SK-N-SH (cell line): ENCODE results near the gene PLCB1. TPM values are rescaled to one million over a fixed set of nuclear protein-coding genes. Genes with fewer than 3 reads are reported as not detected.

Experiments
- CTCF ChIA-PET: fragments of 300-600, 350-600 bp; formaldehyde crosslinking; extraction: SDS; loops from one replicate; lab custom pipeline; 2021; lab: Yijun Ruan, JAX
- POLR2A ChIA-PET: fragments of 350-600 bp; sonication (Branson Sonifier 250); formaldehyde crosslinking; extraction: SDS; loops from one replicate; lab custom pipeline; 2020; ENCODE audit warnings: antibody characterized with exemption, inconsistent platforms; lab: Yijun Ruan, JAX
- DNase-seq: peaks from one replicate; pipeline ENCODE4 v3.0.0; 2012
- H2AFZ ChIP-seq: fragments of 200-600 bp; sonication (generic); 2 replicates; pipeline ENCODE4 v1.8.1; 2016; ENCODE audit warnings: antibody characterized with exemption, mild to moderate bottlenecking, low read depth
- H3F3A ChIP-seq: fragments of 200-600 bp; sonication (generic); replicated peaks from 2 replicates; pipeline ENCODE3; 2016; ENCODE audit warnings: antibody characterized with exemption, mild to moderate bottlenecking; ENCODE audit not compliant: insufficient read depth
- H3K27ac ChIP-seq, 2 experiments: fragments of 200-500 bp in 1 of 2; fragments of 200-600 bp in 1 of 2; sonication (Bioruptor generic) in 1 of 2; sonication (generic), shearing (Covaris generic) in 1 of 2; 2 replicates each; pipeline versions ENCODE4 v1.5.1 to v1.6.1; 2014 to 2016; ENCODE audit warnings: low read depth in 2 of 2, inconsistent platforms in 1 of 2, low read length in 1 of 2, mild to moderate bottlenecking in 1 of 2, mixed read lengths in 1 of 2
- H3K27me3 ChIP-seq: fragments of 200-600 bp; sonication (generic), shearing (Covaris generic); 2 replicates; pipeline ENCODE4 v1.6.1; 2016; ENCODE audit warnings: mixed run types; ENCODE audit not compliant: insufficient read depth
- H3K36me3 ChIP-seq, 2 experiments: fragments of 200-500 bp in 1 of 2; fragments of 200-600 bp in 1 of 2; sonication (Bioruptor generic) in 1 of 2; sonication (generic) in 1 of 2; replicated peaks in 1 of 2; 2 replicates each; pipeline versions ENCODE3 to v1.5.1; 2014 to 2016; ENCODE audit warnings: low read length in 1 of 2, mild to moderate bottlenecking in 1 of 2; ENCODE audit not compliant: insufficient read depth in 2 of 2, control insufficient read depth in 1 of 2
- H3K4me1 ChIP-seq, 2 experiments: fragments of 200-500 bp in 1 of 2; fragments of 200-600 bp in 1 of 2; sonication (Bioruptor generic) in 1 of 2; sonication (generic), shearing (Covaris generic) in 1 of 2; 2 replicates each; pipeline versions ENCODE4 v1.5.1 to v1.6.1; 2014 to 2016; ENCODE audit warnings: low read depth in 1 of 2, low read length in 1 of 2, mixed run types in 1 of 2; ENCODE audit not compliant: insufficient read depth in 2 of 2, control insufficient read depth in 1 of 2
- H3K4me2 ChIP-seq: fragments of 200-600 bp; sonication (generic), shearing (Covaris generic); 2 replicates; pipeline ENCODE4 v1.6.1; 2017; ENCODE audit warnings: mixed run types
- H3K4me3 ChIP-seq, 2 experiments: fragments of 200-500 bp in 1 of 2; fragments of 200-600 bp in 1 of 2; sonication (Bioruptor generic) in 1 of 2; sonication (generic), shearing (Covaris generic) in 1 of 2; 2 replicates each; pipeline versions ENCODE4 v1.5.1 to v1.8.1; 2014 to 2016; ENCODE audit warnings: low read depth in 2 of 2, inconsistent platforms in 1 of 2, low read length in 1 of 2, mild to moderate bottlenecking in 1 of 2, mixed read lengths in 1 of 2, moderate library complexity in 1 of 2
- H3K79me2 ChIP-seq: fragments of 200-600 bp; sonication (generic); 2 replicates; pipeline ENCODE4 v1.8.1; 2017; ENCODE audit warnings: mild to moderate bottlenecking; ENCODE audit not compliant: insufficient read depth
- H3K9ac ChIP-seq: fragments of 200-600 bp; sonication (generic); 2 replicates; pipeline ENCODE4 v1.6.1; 2017; ENCODE audit warnings: mixed run types
- H3K9me2 ChIP-seq: fragments of 200-600 bp; sonication (generic); 2 replicates; pipeline ENCODE4 v1.6.1; 2017; ENCODE audit warnings: mixed run types
- H3K9me3 ChIP-seq: fragments of 200-600 bp; sonication (generic); 2 replicates; pipeline ENCODE4 v1.6.1; 2017; ENCODE audit warnings: mixed run types, mild to moderate bottlenecking, moderate library complexity
- H4K20me1 ChIP-seq: fragments of 200-600 bp; sonication (generic); 2 replicates; pipeline ENCODE4 v1.6.1; 2017; ENCODE audit warnings: mild to moderate bottlenecking, mixed run types; ENCODE audit not compliant: insufficient read depth
- CHD2 ChIP-seq: fragments of 150-350 bp; IDR thresholded peaks from 2 replicates; pipeline ENCODE4 v1.6.1; 2018; ENCODE audit warnings: low read length; ENCODE audit not compliant: partially characterized antibody
- EP300 ChIP-seq, 2 experiments: IDR thresholded peaks; 2 replicates each; pipeline versions ENCODE4 v1.4.0 to v1.6.1; 2012; ENCODE audit warnings: borderline replicate concordance in 1 of 2, low read depth in 1 of 2, low read length in 1 of 2
- JUND ChIP-seq: IDR thresholded peaks from 2 replicates; pipeline ENCODE4 v1.4.0; 2012
- MEF2A ChIP-seq: IDR thresholded peaks from 2 replicates; pipeline ENCODE4 v1.4.0; 2012; ENCODE audit warnings: low read depth, borderline replicate concordance
- NRF1 ChIP-seq: IDR thresholded peaks from 2 replicates; pipeline ENCODE4 v1.6.1; 2012; ENCODE audit warnings: low read depth, mild to moderate bottlenecking, low read length
- POLR2AphosphoS5 ChIP-seq: IDR thresholded peaks from 2 replicates; pipeline ENCODE4 v1.6.1; 2012; ENCODE audit warnings: low read depth, low read length
- RAD21 ChIP-seq: IDR thresholded peaks from 2 replicates; pipeline ENCODE4 v1.6.1; 2012; ENCODE audit warnings: mild to moderate bottlenecking, low read length
- RCOR1 ChIP-seq: fragments of 150-350 bp; IDR thresholded peaks from 2 replicates; pipeline ENCODE4 v1.6.1; 2017; ENCODE audit warnings: antibody characterized with exemption, low read length
- RFX5 ChIP-seq: IDR thresholded peaks from 2 replicates; pipeline ENCODE4 v1.6.1; 2012; ENCODE audit warnings: mild to moderate bottlenecking, improper control_type of control experiment, low read length
- RXRA ChIP-seq: IDR thresholded peaks from 2 replicates; pipeline ENCODE4 v1.4.0; 2012; ENCODE audit warnings: low read depth, mild to moderate bottlenecking, borderline replicate concordance
- SMC3 ChIP-seq: IDR thresholded peaks from 2 replicates; pipeline ENCODE4 v1.6.1; 2012; ENCODE audit warnings: low read depth, low read length, improper control_type of control experiment
- TEAD4 ChIP-seq: IDR thresholded peaks from 2 replicates; pipeline ENCODE4 v1.4.0; 2012; ENCODE audit warnings: mild to moderate bottlenecking, borderline replicate concordance; ENCODE audit not compliant: insufficient read depth
- WGBS: methylation state at CpG from one replicate; pipeline ENCODE4 v1.1.6; 2017; ENCODE audit warnings: low lambda C conversion rate; 5-methylcytosine and 5-hydroxymethylcytosine counted together
- polyA plus RNA-seq, 3 experiments: library from polyadenylated mRNA; depleted of rRNA; stranded (reverse); fragments of >200 nt; gene quantifications; 2 replicates each; pipeline ENCODE4 v1.2.3, GENCODE V29; 2012
- TF ChIP-seq, protein P1 (sequence below): IDR thresholded peaks from 2 replicates; pipeline ENCODE4 v1.4.0; 2012; ENCODE audit warnings: low read depth, borderline replicate concordance

The PLCB1 gene
- polyA plus RNA-seq, 1 of the 3 experiments (the other 2 are of a cell fraction), result 10.5 TPM

DNA sequence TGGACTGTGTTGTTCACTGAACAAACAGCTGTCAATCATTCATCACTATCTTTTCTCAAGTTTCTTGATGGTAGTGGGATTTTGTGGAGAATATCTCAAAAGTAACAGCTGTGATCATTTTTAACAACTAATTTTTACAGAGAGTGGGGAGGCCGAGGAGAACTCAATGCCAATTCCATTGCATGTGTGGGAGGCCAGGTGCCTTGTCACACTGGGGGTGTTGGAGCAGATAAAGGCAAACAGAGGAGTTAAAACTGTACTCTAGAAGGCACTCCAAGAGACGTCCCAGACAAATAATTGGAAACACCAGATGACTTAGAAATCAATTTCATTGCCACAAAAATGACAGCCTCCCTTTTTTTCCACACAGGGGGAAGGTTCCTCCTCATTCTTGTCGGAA is 669.6 kb downstream of the PLCB1 start:
- CTCF ChIA-PET, result interaction anchor here (1.6 kb wide), 1 partner anchor 52 kb away, joined by 4 read pairs; no protein-coding TSS in a partner anchor
- 80% methylated on average over 3 of the region's 3 CpGs for WGBS

DNA sequence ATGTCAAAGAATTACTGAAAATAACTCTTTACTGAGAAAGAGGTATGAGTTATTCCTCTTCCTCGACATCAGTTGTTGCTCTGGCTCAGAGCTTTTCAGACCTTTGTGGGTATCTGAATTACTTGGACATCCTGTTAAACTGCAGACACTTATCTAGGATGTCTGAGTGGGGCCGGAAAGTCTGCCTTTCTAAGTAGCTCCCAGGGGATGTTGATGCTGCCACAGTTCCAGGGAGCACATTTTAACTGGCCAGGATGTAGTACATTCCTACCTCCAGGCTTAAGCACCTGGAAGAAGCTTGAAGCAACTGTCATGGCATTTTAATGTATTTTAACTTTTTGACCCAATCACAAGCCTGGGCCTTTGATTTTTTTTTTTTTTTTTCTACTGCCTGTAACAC is 671.0 kb downstream of the PLCB1 start:
- no peak overlapping the region for H2AFZ ChIP-seq
- H3K4me3 ChIP-seq, result no peak overlapping the region
- H3F3A ChIP-seq, result no peaks in the 10 kb centered on the region
- no peak overlapping the region for H3K27ac ChIP-seq
- H3K9me3 ChIP-seq, result no peaks in the 10 kb centered on the region
- H4K20me1 ChIP-seq, result no peaks in the 10 kb centered on the region
- no peak for TF ChIP-seq CHD2
- no peak for TF ChIP-seq SMC3
- TF ChIP-seq JUND, result no peak
- TF ChIP-seq TEAD4, result no peak
- no peak for TF ChIP-seq NRF1
- TF ChIP-seq, protein P1, sequence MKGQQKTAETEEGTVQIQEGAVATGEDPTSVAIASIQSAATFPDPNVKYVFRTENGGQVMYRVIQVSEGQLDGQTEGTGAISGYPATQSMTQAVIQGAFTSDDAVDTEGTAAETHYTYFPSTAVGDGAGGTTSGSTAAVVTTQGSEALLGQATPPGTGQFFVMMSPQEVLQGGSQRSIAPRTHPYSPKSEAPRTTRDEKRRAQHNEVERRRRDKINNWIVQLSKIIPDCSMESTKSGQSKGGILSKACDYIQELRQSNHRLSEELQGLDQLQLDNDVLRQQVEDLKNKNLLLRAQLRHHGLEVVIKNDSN, result no peak
- no peak for TF ChIP-seq RFX5
- no peak for TF ChIP-seq POLR2AphosphoS5
- no peak for TF ChIP-seq MEF2A
- H3K27me3 ChIP-seq, result no peaks in the 10 kb centered on the region
- ChIA-PET POLR2A (no interaction called here), CTCF (interaction anchor here (0.8 to 1.2 kb wide), 2 partner anchors 13 to 800 kb away, joined by 3 to 4 read pairs; no protein-coding TSS in a partner anchor)
- no peak overlapping the region for H3K4me2 ChIP-seq
- no peak overlapping the region for H3K9ac ChIP-seq
- H3K79me2 ChIP-seq, result no peaks in the 10 kb centered on the region
- H3K36me3 ChIP-seq, result peaks cover 4 to 6% of the 10 kb centered on the region in 2 experiments
- WGBS, result 66% methylated on average over 2 of the region's 2 CpGs
- DNase-seq, result peak; percentile 11
- H3K4me1 ChIP-seq, result peaks cover 0 to 2% of the 10 kb centered on the region in 2 experiments; a peak in 2 of 4 replicates
- H3K9me2 ChIP-seq, result no peaks in the 10 kb centered on the region

More for the DNA sequence above, 669.6 kb downstream of the PLCB1 start:
- H3K9me2 ChIP-seq, result no peaks in the 10 kb centered on the region
- no peaks in the 10 kb centered on the region for H3F3A ChIP-seq
- no peak overlapping the region for H3K9ac ChIP-seq
- no peak overlapping the region for H3K27ac ChIP-seq
- H4K20me1 ChIP-seq, result no peaks in the 10 kb centered on the region
- DNase-seq, result no peak
- no peaks in the 10 kb centered on the region for H3K27me3 ChIP-seq
- H3K4me2 ChIP-seq, result no peak overlapping the region
- no peaks in the 10 kb centered on the region for H3K4me1 ChIP-seq
- peaks cover 2 to 6% of the 10 kb centered on the region in 2 experiments for H3K36me3 ChIP-seq
- no peak overlapping the region for H2AFZ ChIP-seq
- POLR2A ChIA-PET, result no interaction called here
- no peaks in the 10 kb centered on the region for H3K79me2 ChIP-seq
- TF ChIP-seq EP300 (IDR thresholded peaks at IDR 0.05; ENCODE audit: borderline replicate concordance in 1 of 2, low read depth in 1 of 2, low read length in 1 of 2), result no peak
- no peak for TF ChIP-seq RXRA
- TF ChIP-seq RCOR1, result no peak
- no peak for TF ChIP-seq RAD21
- no peak for TF ChIP-seq SMC3
- TF ChIP-seq TEAD4, result no peak
- H3K9me3 ChIP-seq, result no peaks in the 10 kb centered on the region
- H3K4me3 ChIP-seq, result no peak overlapping the region
